Measurements from ENCODE around the gene CTR9.

DNA sequence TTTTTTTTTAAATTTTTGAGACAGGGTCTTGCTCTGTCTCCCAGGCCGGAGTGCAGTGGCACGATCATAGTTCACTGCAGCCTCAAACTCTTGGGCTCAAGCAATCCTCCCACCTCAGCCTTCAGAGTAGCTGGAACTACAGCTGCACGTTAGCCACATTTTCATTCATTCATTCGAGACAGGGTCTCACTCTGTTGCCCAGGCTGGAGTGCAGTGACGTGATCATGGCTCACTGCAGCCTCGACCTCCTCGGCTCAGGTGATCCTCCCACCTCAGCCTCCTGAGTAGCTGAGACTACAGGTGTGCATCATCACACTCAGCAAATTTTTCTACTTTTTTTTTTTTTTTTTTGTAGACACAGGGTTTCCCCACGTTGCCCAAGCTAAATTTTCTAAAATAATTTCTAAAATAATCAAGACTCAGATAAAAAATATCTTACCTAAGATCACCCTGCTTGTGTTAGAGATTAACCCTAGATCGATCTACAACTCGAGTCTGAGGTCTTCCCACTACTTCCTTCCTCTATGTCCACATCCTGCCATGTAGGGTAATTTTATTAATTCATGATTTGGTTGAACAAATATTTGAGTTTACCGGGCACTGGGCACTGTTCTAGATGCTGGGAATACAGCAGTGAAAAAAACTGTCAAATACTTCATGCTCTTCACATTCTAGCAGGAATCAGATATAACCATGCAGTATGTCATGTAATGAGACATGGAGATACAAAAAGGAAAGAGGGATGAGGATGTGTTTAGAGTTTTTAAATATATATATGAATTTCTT, 42.6 kb downstream of the CTR9 start:
- TF ChIP-seq POLR2AphosphoS5 (IDR thresholded peaks at IDR 0.05; ENCODE audit: low read depth, low read length) (no peak), SIN3A (IDR thresholded peaks at IDR 0.05; ENCODE audit: borderline replicate concordance, insufficient read depth, low read length) (no peak), REST (IDR thresholded peaks at IDR 0.05; ENCODE audit: insufficient read depth in 1 of 2, low read depth in 2 of 2, low read length in 2 of 2) (no peak), TAF1 (IDR thresholded peaks at IDR 0.05; ENCODE audit: borderline replicate concordance, insufficient read depth, low read length) (no peak)
